Common myeloid progenitor, CD34-positive (primary cell): ENCODE results near the gene DNASE1.

ENCODE experiments used
- CTCF ChIA-PET: fragments of 350-600 bp; sonication (Branson Sonifier 250); formaldehyde crosslinking; loops from one replicate; lab custom pipeline; 2021; ENCODE audit warnings: antibody characterized with exemption; lab: Charles Lee
- POLR2A ChIA-PET: fragments of 350-600 bp; sonication (Branson Sonifier 250); formaldehyde crosslinking; loops from one replicate; lab custom pipeline; 2021; ENCODE audit warnings: antibody characterized with exemption; lab: Charles Lee
- DNase-seq, 3 donors: peaks; one replicate each; pipeline versions ENCODE4 v3.0.0 to v3.0.0-alpha.2; 2013
- H3K27ac ChIP-seq, 2 experiments: 1 replicate in 1 of 2; 2 replicates in 1 of 2; pipeline ENCODE4 v1.7.0; 2013; ENCODE audit warnings: inconsistent platforms in 2 of 2, low read length in 2 of 2, mild to moderate bottlenecking in 2 of 2, low read depth in 1 of 2, moderate library complexity in 1 of 2; ENCODE audit not compliant: severe bottlenecking in 2 of 2, insufficient read depth in 1 of 2, poor library complexity in 1 of 2
- H3K27me3 ChIP-seq, 5 experiments: replicated peaks in 2 of 5; 1 replicate in 3 of 5; 2 replicates in 2 of 5; pipeline versions ENCODE4 v1.6.1 to v1.7.0; 2013; ENCODE audit warnings: low read length in 4 of 5, mild to moderate bottlenecking in 2 of 5, moderate library complexity in 2 of 5, inconsistent platforms in 1 of 5; ENCODE audit not compliant: insufficient read depth in 5 of 5, control insufficient read depth in 4 of 5
- H3K36me3 ChIP-seq, 4 experiments: 1 replicate in 2 of 4; 2 replicates in 2 of 4; pipeline versions ENCODE4 v1.6.1 to v1.7.0; 2013; ENCODE audit warnings: low read length in 3 of 4, control low read depth in 1 of 4, mild to moderate bottlenecking in 1 of 4; ENCODE audit not compliant: control insufficient read depth in 4 of 4, insufficient read depth in 4 of 4
- H3K4me1 ChIP-seq, 4 experiments: 1 replicate in 3 of 4; 2 replicates in 1 of 4; pipeline versions ENCODE4 v1.6.1 to v1.7.1; 2013; ENCODE audit warnings: low read length in 3 of 4, mild to moderate bottlenecking in 3 of 4, control low read depth in 1 of 4, inconsistent platforms in 1 of 4, moderate library complexity in 1 of 4; ENCODE audit not compliant: control insufficient read depth in 4 of 4, insufficient read depth in 4 of 4; ENCODE audit errors: control extremely low read depth in 1 of 4
- H3K4me3 ChIP-seq, 7 experiments: 1 replicate in 4 of 7; 2 replicates in 3 of 7; pipeline versions ENCODE4 v1.5.1 to v1.7.0; 2013; ENCODE audit warnings: mild to moderate bottlenecking in 7 of 7, low read length in 6 of 7, moderate library complexity in 6 of 7, inconsistent platforms in 2 of 7, low read depth in 2 of 7, control low read depth in 1 of 7; ENCODE audit not compliant: insufficient read depth in 4 of 7, control insufficient read depth in 1 of 7; ENCODE audit errors: extremely low read depth in 1 of 7
- H3K9me3 ChIP-seq, 5 experiments: 1 replicate in 4 of 5; 2 replicates in 1 of 5; pipeline versions ENCODE4 v1.6.1 to v1.7.1; 2013; ENCODE audit warnings: low read length in 4 of 5, mild to moderate bottlenecking in 2 of 5, inconsistent platforms in 1 of 5, low read depth in 1 of 5, moderate library complexity in 1 of 5; ENCODE audit not compliant: control insufficient read depth in 4 of 5, insufficient read depth in 2 of 5; ENCODE audit errors: control extremely low read depth in 1 of 5
- WGBS: methylation state at CpG from one replicate; pipeline ENCODE4 v1.1.5; 2013; ENCODE audit not compliant: insufficient coverage; 5-methylcytosine and 5-hydroxymethylcytosine counted together

Gene DNASE1

GRCh38 chr16:3640632-3641501 lies 13.6 kb upstream of the DNASE1 start:
- H3K9me3 ChIP-seq = no peaks in the 10 kb centered on the region
- H3K27ac ChIP-seq = no peak overlapping the region
- DNase-seq = no peak
- H3K27me3 ChIP-seq = no peaks in the 10 kb centered on the region
- WGBS = 94% methylated on average over 16 of the region's 17 CpGs
- peaks cover 0 to 35% (median 20%) of the 10 kb centered on the region in 4 experiments for H3K36me3 ChIP-seq
- H3K4me1 ChIP-seq = peaks cover 8 to 17% (median 14%) of the 10 kb centered on the region in 4 experiments
- CTCF ChIA-PET = interaction anchor here (1.9 kb wide), 1 partner anchor 22 kb away, joined by 4 read pairs; no protein-coding TSS in a partner anchor
- POLR2A ChIA-PET = no interaction called here
- no peak overlapping the region for H3K4me3 ChIP-seq

GRCh38 chr16:3641801-3642396 lies 12.6 kb upstream of the DNASE1 start:
- Histone ChIP-seq H3K27ac (no peak overlapping the region), H3K27me3 (no peaks in the 10 kb centered on the region), H3K36me3 (peaks cover 0 to 35% (median 20%) of the 10 kb centered on the region in 4 experiments), H3K9me3 (no peaks in the 10 kb centered on the region), H3K4me3 (no peak overlapping the region), H3K4me1 (peaks cover 7 to 13% (median 12%) of the 10 kb centered on the region in 4 experiments)
- 98% methylated on average over 7 of the region's 9 CpGs for WGBS
- POLR2A ChIA-PET = no interaction called here
- no peak for DNase-seq
- CTCF ChIA-PET = interaction anchor here (1.9 kb wide), 1 partner anchor 21 kb away, joined by 4 read pairs; no protein-coding TSS in a partner anchor

GRCh38 chr16:3642397-3643094 lies 11.9 kb upstream of the DNASE1 start:
- DNase-seq = no peak
- Histone ChIP-seq H3K36me3 (peaks cover 0 to 35% (median 20%) of the 10 kb centered on the region in 4 experiments), H3K27ac (no peak overlapping the region), H3K27me3 (no peaks in the 10 kb centered on the region), H3K4me1 (peaks cover 2 to 7% (median 6%) of the 10 kb centered on the region in 4 experiments), H3K9me3 (no peaks in the 10 kb centered on the region), H3K4me3 (no peak overlapping the region)
- POLR2A ChIA-PET = no interaction called here
- CTCF ChIA-PET = interaction anchor here (1.5 kb wide), 1 partner anchor 11 kb away, joined by 5 read pairs; no protein-coding TSS in a partner anchor
- over 99% methylated on average over 19 of the region's 21 CpGs for whole genome bisulfite sequencing

GRCh38 chr16:3643095-3643730 lies 11.3 kb upstream of the DNASE1 start:
- Histone ChIP-seq H3K27me3 (no peaks in the 10 kb centered on the region), H3K4me3 (no peak overlapping the region), H3K9me3 (no peaks in the 10 kb centered on the region), H3K36me3 (peaks cover 0 to 35% (median 20%) of the 10 kb centered on the region in 4 experiments), H3K27ac (no peak overlapping the region), H3K4me1 (peaks cover 0 to under 1% (median 0%) of the 10 kb centered on the region in 4 experiments)
- WGBS = 96% methylated on average over 13 of the region's 14 CpGs
- ChIA-PET CTCF (interaction anchor here (1.5 kb wide), 1 partner anchor 10 kb away, joined by 5 read pairs; no protein-coding TSS in a partner anchor), POLR2A (no interaction called here)
- DNase-seq = no peak

- peaks cover 0 to 35% (median 20%) of the 10 kb centered on the region in 4 experiments for H3K36me3 ChIP-seq
- DNase-seq = no peak
- H3K27ac ChIP-seq = no peak overlapping the region
- H3K4me1 ChIP-seq = no peaks in the 10 kb centered on the region
- H3K9me3 ChIP-seq = no peaks in the 10 kb centered on the region
- 85% methylated on average over 5 of the region's 6 CpGs for WGBS
- POLR2A ChIA-PET = interaction anchor here (0.6 kb wide), 1 partner anchor 14 kb away, joined by 4 read pairs; no protein-coding TSS in a partner anchor
- no peaks in the 10 kb centered on the region for H3K27me3 ChIP-seq
- CTCF ChIA-PET = interaction anchor here (1.6 kb wide), 1 partner anchor 15 kb away, joined by 4 read pairs; no protein-coding TSS in a partner anchor
- no peak overlapping the region for H3K4me3 ChIP-seq
Observed at GRCh38 chr16:3645108-3645503, 9.4 kb upstream of the DNASE1 start.

GRCh38 chr16:3645504-3646347 lies 8.8 kb upstream of the DNASE1 start:
- Histone ChIP-seq H3K9me3 (no peaks in the 10 kb centered on the region), H3K27me3 (no peaks in the 10 kb centered on the region), H3K27ac (no peak overlapping the region), H3K4me1 (no peaks in the 10 kb centered on the region), H3K4me3 (no peak overlapping the region), H3K36me3 (peaks cover under 1 to 31% (median 18%) of the 10 kb centered on the region in 4 experiments)
- no peak for DNase-seq
- ChIA-PET CTCF (interaction anchor here (0.9 to 1.6 kb wide), 4 partner anchors 8 to 16 kb away, joined by 3 to 5 read pairs (median 4); no protein-coding TSS in a partner anchor), POLR2A (interaction anchor here (0.6 kb wide), 1 partner anchor 15 kb away, joined by 4 read pairs; no protein-coding TSS in a partner anchor)
- 93% methylated on average over 14 of the region's 19 CpGs for WGBS
